ENCODE data around the gene NPB. TPM values are rescaled to one million over a fixed set of nuclear protein-coding genes. Genes with fewer than 3 reads are reported as not detected.

The NPB gene
- total RNA-seq, 2 experiments from 2014 or later, result 0.47 to 1.0 TPM

DNA sequence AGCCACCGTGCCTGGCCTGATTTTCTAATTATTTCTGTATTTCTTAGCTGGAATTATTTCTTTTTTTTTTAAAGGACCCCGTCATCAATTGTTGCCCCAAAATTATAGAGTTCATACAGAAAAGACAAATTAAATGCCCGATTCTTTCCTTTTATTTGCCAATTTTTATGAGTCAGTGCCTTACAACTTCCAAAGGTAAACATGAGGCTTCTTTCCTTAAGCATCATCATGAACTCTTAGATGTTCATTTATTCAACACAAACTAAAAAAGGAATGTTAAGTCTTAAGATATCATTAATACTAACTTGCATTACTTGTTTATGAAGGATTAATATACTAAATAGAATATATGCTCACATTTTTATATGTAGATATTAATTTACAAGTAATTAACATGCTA lies 23.7 kb upstream of the NPB start:
- Mint-ChIP-seq H3K4me1 (peaks cover 3% of the 10 kb centered on the region), H3K4me3 (no peak overlapping the region), H3K27me3 (no peaks in the 10 kb centered on the region), H3K27ac (no peak overlapping the region), H3K9me3 (no peaks in the 10 kb centered on the region), H3K36me3 (peaks cover 27% of the 10 kb centered on the region)
- no peak for ATAC-seq (ENCODE audit: low read depth)
- POLR2A ChIA-PET, result no interaction called here
- DNase-seq, result no peak

GRCh38 chr17:81879121-81879520 lies 22.9 kb upstream of the NPB start:
- POLR2A ChIA-PET, result interaction anchor here (1.6 kb wide), 1 partner anchor 13 kb away, joined by 5 read pairs; no protein-coding TSS in a partner anchor
- Mint-ChIP-seq H3K4me1 (peaks cover 2% of the 10 kb centered on the region), H3K36me3 (peaks cover 27% of the 10 kb centered on the region), H3K9me3 (no peaks in the 10 kb centered on the region), H3K27ac (no peak overlapping the region), H3K27me3 (no peaks in the 10 kb centered on the region), H3K4me3 (no peak overlapping the region)
- no peak for ATAC-seq (ENCODE audit: low read depth)
- DNase-seq, result no peak

DNA sequence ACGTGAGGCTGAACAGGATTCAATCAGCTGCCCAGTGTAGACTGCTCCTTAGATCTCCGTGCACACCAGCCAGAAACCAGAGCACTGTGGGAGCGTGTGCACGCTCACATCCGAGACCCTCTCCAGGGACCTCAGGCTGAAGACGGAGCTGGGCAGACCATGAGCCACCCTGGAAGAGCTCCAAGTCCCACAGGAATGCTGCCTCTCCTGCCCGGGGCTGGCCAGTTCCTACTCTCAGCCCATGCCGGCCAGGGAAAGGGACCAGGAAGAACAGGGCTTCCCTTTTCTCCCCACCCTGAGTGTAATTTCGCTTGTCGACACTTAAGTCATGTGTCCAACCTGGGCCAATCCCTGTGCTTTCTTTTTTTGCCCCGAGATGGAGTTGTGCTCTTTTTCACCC lies 17.5 kb upstream of the NPB start:
- POLR2A ChIA-PET, result interaction anchor here (0.7 to 1.0 kb wide), 2 partner anchors 31 to 33 kb away, joined by 3 read pairs; no protein-coding TSS in a partner anchor
- ATAC-seq (ENCODE audit: low read depth) (peak; percentile 23), DNase-seq (no peak)
- Mint-ChIP-seq H3K4me1 (peaks cover 13% of the 10 kb centered on the region), H3K36me3 (peaks cover 40% of the 10 kb centered on the region), H3K27ac (no peak overlapping the region), H3K4me3 (no peak overlapping the region), H3K9me3 (no peaks in the 10 kb centered on the region), H3K27me3 (no peaks in the 10 kb centered on the region)

- Mint-ChIP-seq H3K9me3 (no peaks in the 10 kb centered on the region), H3K36me3 (peaks cover 35% of the 10 kb centered on the region), H3K27ac (no peak overlapping the region), H3K27me3 (no peaks in the 10 kb centered on the region), H3K4me1 (peaks cover 11% of the 10 kb centered on the region), H3K4me3 (no peak overlapping the region)
- DNase-seq (no peak), ATAC-seq (ENCODE audit: low read depth) (no peak)
- POLR2A ChIA-PET, result interaction anchor here (0.6 to 1.0 kb wide), 3 partner anchors 12 to 32 kb away, joined by 3 to 8 read pairs (median 3); no protein-coding TSS in a partner anchor
Observed at GRCh38 chr17:81884968-81885367, 17.1 kb upstream of the NPB start.

DNA sequence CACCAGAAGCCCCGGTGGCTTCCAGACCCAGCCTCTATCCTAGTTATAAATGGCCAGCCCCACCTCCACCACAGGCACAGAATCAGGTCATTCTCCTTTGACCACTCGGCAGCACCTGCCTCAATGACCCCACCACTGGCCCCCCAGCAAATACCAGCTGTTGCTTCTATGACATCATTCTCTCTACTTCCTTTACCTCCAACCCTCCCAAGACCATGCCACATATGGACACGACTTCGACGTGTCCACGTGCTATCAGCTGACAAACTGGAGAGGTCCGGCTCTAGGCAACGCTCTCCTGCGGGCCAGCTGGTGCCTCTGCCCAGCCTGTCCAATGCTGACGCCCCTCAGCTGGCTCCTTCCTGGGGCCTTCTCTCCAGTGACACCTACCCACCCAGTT lies 16.6 kb upstream of the NPB start:
- H3K36me3 Mint-ChIP-seq, result peaks cover 36% of the 10 kb centered on the region

DNA sequence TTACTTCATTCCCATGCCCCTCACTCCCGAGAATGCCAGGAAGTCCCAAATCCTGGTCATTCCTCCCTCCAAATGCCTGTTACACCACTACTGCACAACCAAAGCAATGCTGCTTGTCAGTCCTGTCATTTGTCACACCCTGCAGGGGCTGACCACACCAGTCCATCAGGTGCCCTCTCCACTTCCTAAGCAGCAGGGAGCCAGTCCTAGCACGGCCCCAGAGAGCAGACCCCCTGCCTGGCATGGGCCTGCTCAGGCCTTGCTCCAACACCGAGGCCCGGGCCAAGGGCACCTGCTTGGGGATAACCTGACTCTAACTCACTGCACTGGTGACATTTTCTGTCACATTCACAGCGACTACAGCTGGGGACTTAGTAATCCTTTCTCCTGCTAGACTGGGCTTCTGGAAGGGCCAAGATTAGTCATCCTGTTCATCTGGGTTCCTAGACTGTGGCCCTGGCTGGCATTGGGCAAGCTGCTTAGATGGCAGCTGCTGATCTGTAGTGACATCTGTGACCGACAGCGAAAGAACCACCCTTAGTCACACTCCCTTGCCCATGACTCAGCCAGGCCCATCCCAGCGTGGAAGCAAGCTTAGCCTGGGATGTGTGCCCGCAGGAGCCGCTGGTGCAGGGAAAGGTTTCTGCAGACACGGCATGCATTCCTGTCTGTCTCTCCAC lies 16.0 kb upstream of the NPB start:
- POLR2A ChIA-PET, result interaction anchor here (0.8 to 1.2 kb wide), 3 partner anchors 17 to 183 kb away, joined by 3 read pairs; partner anchors contain the start of gene MRPL12
- DNase-seq (no peak), ATAC-seq (ENCODE audit: low read depth) (no peak)
- no peaks in the 10 kb centered on the region for H3K9me3 Mint-ChIP-seq
- H3K4me3 Mint-ChIP-seq, result no peak overlapping the region
- peaks cover 41% of the 10 kb centered on the region for H3K36me3 Mint-ChIP-seq
- no peaks in the 10 kb centered on the region for H3K27me3 Mint-ChIP-seq
- H3K4me1 Mint-ChIP-seq, result peaks cover 11% of the 10 kb centered on the region
- H3K27ac Mint-ChIP-seq, result peak overlapping the region; percentile 48

More for the DNA sequence above, 16.6 kb upstream of the NPB start:
- no peak for DNase-seq
- Mint-ChIP-seq H3K4me1 (peaks cover 11% of the 10 kb centered on the region), H3K9me3 (no peaks in the 10 kb centered on the region), H3K27ac (no peak overlapping the region), H3K4me3 (no peak overlapping the region), H3K27me3 (no peaks in the 10 kb centered on the region)
- POLR2A ChIA-PET, result interaction anchor here (0.6 to 1.1 kb wide), 2 partner anchors 13 to 182 kb away, joined by 3 to 8 read pairs; partner anchors contain the start of gene MRPL12
- ATAC-seq (ENCODE audit: low read depth), result no peak

- H3K27me3 Mint-ChIP-seq, result no peaks in the 10 kb centered on the region
- peaks cover 39% of the 10 kb centered on the region for H3K36me3 Mint-ChIP-seq
- H3K27ac Mint-ChIP-seq, result peak overlapping the region; percentile 83
- POLR2A ChIA-PET, result interaction anchor here (0.6 kb wide), 1 partner anchor 11 kb away, joined by 5 read pairs; no protein-coding TSS in a partner anchor
- ATAC-seq (ENCODE audit: low read depth) (no peak), DNase-seq (no peak)
- H3K4me3 Mint-ChIP-seq, result peak overlapping the region; percentile 54
- peaks cover 11% of the 10 kb centered on the region for H3K4me1 Mint-ChIP-seq
- no peaks in the 10 kb centered on the region for H3K9me3 Mint-ChIP-seq
Observed at GRCh38 chr17:81888105-81888987, 13.7 kb upstream of the NPB start.

DNA sequence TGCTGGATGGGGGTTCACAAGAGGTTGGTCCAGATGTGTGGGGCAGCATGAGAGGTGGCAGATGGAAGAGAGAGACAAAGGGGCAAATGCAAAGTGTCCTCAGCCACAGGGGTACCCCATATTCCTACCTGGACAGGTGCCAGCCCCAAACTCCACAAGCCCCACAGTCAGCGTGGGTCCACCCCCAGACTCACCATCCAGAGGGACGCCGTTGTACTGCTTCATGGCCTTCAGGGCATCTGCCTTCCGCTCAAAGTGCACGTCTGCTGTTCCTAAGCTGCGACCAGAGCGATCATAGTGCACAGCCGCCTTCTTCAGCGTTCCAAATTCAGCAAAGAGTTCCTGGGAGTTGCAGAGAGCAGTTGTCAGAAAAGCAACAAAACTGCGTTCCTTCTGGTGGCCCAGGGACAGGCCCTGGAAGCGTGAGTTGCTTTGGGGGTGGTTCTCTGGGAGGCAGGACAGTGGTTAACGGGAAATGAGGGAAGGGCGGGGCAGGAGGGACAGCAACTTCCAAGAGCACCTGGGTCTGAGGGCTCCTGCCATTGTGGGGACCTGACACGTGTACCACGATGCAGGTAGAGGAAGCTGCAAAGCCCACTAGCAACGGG lies 12.9 kb upstream of the NPB start:
- H3K27ac Mint-ChIP-seq, result peak overlapping the region; percentile 83
- peak overlapping the region; percentile 87 for H3K4me3 Mint-ChIP-seq
- DNase-seq, result no peak
- peaks cover 39% of the 10 kb centered on the region for H3K36me3 Mint-ChIP-seq
- H3K9me3 Mint-ChIP-seq, result no peaks in the 10 kb centered on the region
- ATAC-seq (ENCODE audit: low read depth), result no peak
- H3K4me1 Mint-ChIP-seq, result peaks cover 12% of the 10 kb centered on the region
- POLR2A ChIA-PET, result interaction anchor here (1.0 to 5.5 kb wide), 2 partner anchors 19 to 39 kb away, joined by 3 to 26 read pairs; partner anchors contain the start of gene ARHGDIA
- no peaks in the 10 kb centered on the region for H3K27me3 Mint-ChIP-seq

DNA sequence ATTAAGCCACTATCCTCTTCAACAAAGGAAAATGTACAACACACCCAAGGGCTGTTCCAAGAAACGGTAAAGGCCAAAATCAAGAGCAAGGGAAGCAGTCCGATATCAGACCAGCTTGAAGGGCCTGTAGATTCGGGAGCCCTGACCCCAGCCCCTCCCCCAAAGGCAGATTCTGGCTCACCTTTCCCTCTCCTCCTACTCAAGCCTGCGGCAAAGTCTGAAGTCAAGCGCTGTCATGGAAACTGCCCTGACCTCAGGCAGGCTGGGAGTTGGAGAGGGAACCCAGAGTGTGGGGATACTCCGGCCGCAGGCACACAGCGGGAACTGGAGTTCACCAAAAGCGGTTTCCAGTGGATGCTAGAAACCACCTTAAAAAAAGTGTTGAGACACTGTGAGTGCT lies 12.4 kb upstream of the NPB start:
- POLR2A ChIA-PET, result interaction anchor here (1.0 to 5.5 kb wide), 2 partner anchors 20 to 38 kb away, joined by 3 to 26 read pairs; partner anchors contain the start of gene ARHGDIA
- peaks cover 12% of the 10 kb centered on the region for H3K4me1 Mint-ChIP-seq
- H3K4me3 Mint-ChIP-seq, result peak overlapping the region; percentile 87
- no peak for ATAC-seq (ENCODE audit: low read depth)
- H3K27ac Mint-ChIP-seq, result peak overlapping the region; percentile 94
- DNase-seq, result no peak
- peaks cover 36% of the 10 kb centered on the region for H3K36me3 Mint-ChIP-seq
- H3K27me3 Mint-ChIP-seq, result no peaks in the 10 kb centered on the region
- no peaks in the 10 kb centered on the region for H3K9me3 Mint-ChIP-seq

DNA sequence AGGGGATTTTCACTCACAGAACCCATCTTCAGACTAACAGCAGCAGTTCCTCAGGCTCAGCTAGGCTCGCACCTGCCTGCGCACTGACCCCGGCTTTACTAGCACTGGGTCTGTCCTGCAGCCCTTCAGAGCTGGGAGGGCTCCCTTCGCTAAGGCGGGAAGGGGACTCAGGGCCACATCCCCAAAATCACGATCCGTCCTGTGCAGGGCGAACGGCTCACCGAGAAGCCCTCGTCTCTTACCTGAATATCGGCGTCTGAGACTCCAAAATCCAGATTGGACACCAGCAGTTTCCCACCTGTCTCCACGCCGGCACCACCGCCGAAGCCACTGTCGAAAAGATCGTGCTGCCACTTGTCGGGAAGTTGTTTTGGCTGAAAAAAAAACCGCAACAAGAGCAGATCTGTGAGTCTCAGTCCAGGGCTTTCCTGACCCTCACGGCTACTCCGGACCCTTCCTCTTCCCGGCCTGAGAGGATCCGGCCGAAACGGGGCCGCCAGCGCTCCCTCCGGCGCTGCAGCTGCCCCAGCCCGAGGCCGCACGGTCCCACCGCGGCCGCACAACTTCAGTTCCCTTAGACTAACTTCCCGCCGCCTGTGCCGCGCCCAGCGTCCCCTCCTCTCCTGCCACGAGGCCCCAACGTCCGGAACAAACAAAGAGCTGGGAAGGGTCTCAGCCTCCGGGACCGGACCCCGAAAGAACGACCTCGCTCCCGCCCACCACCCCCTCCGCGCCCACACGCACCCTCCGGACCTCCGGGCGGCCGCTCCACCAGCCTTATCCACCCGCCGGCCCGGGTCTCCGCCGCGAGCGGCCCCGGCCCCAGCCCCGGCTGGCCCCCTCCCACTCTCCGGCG lies 11.4 kb upstream of the NPB start:
- peaks cover 29% of the 10 kb centered on the region for H3K36me3 Mint-ChIP-seq
- peaks cover 11% of the 10 kb centered on the region for H3K4me1 Mint-ChIP-seq
- POLR2A ChIA-PET, result interaction anchor here (0.7 to 5.5 kb wide), 5 partner anchors 14 to 147 kb away, joined by 3 to 26 read pairs (median 5); partner anchors contain the start of genes ARHGDIA and DCXR
- peak overlapping the region; percentile 87 for H3K4me3 Mint-ChIP-seq
- peak overlapping the region; percentile 94 for H3K27ac Mint-ChIP-seq
- DNase-seq (peak; percentile 58), ATAC-seq (ENCODE audit: low read depth) (no peak)
- H3K27me3 Mint-ChIP-seq, result no peaks in the 10 kb centered on the region
- H3K9me3 Mint-ChIP-seq, result no peaks in the 10 kb centered on the region

DNA sequence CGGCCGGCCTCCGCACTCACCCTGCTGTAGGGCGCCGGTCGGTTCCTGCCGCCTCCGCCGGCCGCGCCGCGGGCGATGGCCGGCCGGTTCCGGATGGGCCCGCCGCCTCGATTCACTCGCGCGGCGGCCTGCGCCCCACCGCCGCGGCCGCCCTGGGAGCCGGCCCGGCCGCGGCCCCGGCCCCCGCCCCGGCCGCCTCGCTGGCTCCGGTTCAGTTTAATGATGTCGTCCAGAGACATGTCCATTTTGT lies 10.8 kb upstream of the NPB start:
- H3K4me1 Mint-ChIP-seq, result peaks cover 9% of the 10 kb centered on the region
- H3K36me3 Mint-ChIP-seq, result peaks cover 27% of the 10 kb centered on the region
- peak; percentile 14 for ATAC-seq (ENCODE audit: low read depth)
- H3K9me3 Mint-ChIP-seq, result no peaks in the 10 kb centered on the region
- H3K4me3 Mint-ChIP-seq, result peak overlapping the region; percentile 96
- POLR2A ChIA-PET, result interaction anchor here (0.7 to 5.5 kb wide), 8 partner anchors 10 to 146 kb away, joined by 3 to 26 read pairs (median 10); partner anchors contain the start of genes ARHGDIA, DCXR, MAFG and NPB
- H3K27ac Mint-ChIP-seq, result peak overlapping the region; percentile 99
- no peak for DNase-seq
- H3K27me3 Mint-ChIP-seq, result no peaks in the 10 kb centered on the region

GRCh38 chr17:81895400-81895799 lies 6.6 kb upstream of the NPB start:
- ATAC-seq (ENCODE audit: low read depth), result no peak
- Mint-ChIP-seq H3K4me3 (no peak overlapping the region), H3K27me3 (no peaks in the 10 kb centered on the region), H3K9me3 (no peaks in the 10 kb centered on the region), H3K4me1 (peaks cover 1% of the 10 kb centered on the region), H3K36me3 (peaks cover 9% of the 10 kb centered on the region), H3K27ac (no peak overlapping the region)
- POLR2A ChIA-PET, result no interaction called here
- DNase-seq, result no peak

All from activated naive CD8-positive, alpha-beta T cell treated with anti-CD3 and anti-CD28 coated beads, Interleukin-2, amount 10 ng/mL, durations not matched to agents 7 days and 5 days (primary cell).